HG03439 (cell line): ENCODE results near the gene ZNF277.
"Not testable (repeated sequence)": the region's sequence is repeated elsewhere in the genome, so short reads cannot be mapped to it uniquely, and the experiment has no call there.

Experiments used
- ATAC-seq: cut with Tn5 transposase; IDR thresholded peaks from one replicate; pipeline ENCODE4 v1.9.1; 2021; ENCODE audit warnings: mild to moderate bottlenecking, moderate library complexity; ENCODE audit not compliant: unreplicated experiment

The ZNF277 gene

DNA sequence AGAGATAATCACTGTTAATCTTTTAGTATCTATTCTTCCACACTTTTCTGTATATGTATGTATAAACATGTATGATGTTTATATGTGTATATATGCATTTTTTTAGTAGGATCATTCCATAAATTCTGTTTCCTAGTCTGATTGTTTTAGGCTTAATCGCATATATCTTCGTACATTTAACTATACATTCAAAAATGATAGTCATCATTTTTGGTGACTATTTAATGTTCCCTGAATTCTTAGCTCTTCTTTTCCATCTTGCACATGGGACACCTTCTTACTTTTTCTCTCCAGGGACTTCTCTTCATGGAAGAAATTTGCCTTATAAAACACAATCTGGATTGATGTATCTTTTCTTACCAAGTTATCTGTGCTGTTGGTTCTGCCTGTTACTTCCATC lies 42.1 kb downstream of the ZNF277 start:
- ATAC-seq: no peak

GRCh38 chr7:112249967-112250366 lies 43.5 kb downstream of the ZNF277 start:
- not testable (repeated sequence) for ATAC-seq

DNA sequence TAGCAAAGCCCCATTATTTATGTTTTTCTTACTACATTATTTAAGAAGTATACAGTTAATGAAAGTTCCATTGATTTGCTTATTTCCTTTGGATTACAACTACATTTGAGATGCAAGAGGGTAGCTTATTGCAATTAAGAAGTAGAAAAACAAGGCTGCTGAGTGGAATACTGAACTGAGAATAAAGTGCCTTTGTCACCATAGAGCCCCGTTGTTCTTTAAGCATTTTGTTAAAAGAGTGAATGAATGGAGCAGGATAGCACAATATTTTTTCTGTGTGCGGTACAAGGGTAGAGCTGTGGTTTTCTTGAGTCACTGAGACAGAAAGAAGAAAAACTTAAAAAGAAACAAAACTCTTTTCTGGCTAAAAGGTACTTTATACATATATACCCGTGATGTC lies 45.6 kb downstream of the ZNF277 start:
- no peak for ATAC-seq

DNA sequence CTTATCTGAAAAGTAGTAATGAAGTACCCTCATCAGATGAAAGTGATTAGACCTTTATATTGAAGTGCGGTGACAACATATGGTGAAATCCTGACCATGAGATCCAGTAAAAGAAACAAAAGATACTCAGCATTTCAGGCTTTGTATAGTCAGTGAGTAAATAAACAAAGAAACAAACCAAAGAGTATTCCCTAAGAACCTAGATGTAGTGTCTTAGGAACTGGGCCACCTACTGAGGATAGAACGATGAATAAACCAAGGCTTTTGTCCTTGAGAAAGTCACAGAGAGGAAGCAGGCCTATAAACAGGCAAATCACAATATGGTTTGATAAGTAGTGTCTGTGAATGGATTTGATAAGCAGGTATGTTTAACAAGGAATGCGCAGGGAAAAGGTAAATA lies 46.2 kb downstream of the ZNF277 start:
- no peak for ATAC-seq

DNA sequence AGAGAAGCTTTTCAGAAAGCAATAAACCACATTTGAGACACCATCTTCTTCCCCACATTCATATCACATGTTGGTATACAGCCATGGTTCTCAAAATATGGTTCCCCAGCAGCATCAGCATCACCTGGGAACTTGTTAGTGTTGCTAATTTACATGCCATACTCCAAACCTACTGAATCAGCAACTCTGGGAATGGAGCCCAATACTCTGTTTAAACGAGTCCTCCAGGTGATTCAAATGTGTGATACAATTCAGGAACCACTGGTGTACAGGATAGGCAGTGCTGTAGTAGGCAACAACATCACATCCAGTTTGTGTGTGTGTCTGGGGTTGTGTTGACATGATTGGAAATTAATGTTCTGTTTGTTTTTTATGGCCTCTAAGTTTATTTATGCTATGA lies 47.7 kb downstream of the ZNF277 start:
- no peak for ATAC-seq

- no peak for ATAC-seq
Measured at GRCh38 chr7:112254709-112255387, 48.4 kb downstream of the ZNF277 start.

DNA sequence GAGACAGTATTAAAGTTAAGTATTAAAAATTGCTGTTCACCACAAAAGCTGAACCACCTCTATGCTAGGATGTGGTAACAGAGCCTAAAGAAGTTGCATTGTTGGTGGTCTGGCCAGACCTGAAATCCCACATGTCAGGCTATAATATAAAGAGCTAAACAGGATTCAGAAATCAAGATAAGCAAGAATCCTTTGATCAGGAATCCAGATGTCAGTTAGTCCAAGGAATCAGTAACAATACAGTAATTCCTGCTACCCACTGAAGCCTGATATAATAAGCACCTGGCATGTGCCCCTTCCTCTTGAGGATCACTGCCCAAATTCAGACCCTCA lies 48.9 kb downstream of the ZNF277 start:
- ATAC-seq: no peak

DNA sequence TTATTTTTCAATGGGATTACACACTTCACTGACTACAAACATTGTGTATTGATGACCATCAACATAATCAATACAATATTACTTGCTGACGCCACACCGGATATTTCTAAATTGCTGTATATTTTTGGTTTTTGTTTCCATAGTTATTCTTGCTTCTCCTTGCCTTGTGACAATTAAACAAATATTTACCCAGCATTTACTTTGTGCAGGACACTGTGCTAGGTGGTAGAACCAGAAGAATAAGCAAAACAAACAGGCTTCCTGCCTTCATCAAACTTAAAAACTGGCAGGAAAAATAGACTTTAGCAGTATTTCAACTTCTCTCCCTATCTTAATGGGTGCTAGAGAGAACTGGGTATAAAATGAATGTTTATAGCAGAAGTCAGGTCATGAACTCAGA lies 50.6 kb downstream of the ZNF277 start:
- no peak for ATAC-seq

DNA sequence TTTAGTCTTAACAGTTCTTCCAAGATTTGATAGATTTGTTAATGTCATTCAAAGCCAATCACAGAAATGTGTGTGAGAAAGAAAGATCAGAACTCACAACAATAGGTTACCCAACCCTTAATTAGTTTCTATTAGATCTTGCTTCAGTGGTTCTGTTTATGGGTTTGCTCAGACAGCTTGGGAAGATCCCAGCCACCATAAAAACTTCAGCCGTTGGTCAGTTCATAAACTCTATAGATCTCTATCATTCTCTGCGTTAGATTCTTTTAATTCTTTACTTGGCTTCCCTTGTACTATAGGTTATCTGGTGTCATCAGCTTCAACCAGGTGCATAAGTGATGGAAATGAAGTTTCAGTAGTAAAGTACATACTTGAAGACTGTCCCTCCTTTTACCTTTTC lies 54.4 kb downstream of the ZNF277 start:
- ATAC-seq: no peak

GRCh38 chr7:112262036-112262435 lies 55.5 kb downstream of the ZNF277 start:
- ATAC-seq: no peak

DNA sequence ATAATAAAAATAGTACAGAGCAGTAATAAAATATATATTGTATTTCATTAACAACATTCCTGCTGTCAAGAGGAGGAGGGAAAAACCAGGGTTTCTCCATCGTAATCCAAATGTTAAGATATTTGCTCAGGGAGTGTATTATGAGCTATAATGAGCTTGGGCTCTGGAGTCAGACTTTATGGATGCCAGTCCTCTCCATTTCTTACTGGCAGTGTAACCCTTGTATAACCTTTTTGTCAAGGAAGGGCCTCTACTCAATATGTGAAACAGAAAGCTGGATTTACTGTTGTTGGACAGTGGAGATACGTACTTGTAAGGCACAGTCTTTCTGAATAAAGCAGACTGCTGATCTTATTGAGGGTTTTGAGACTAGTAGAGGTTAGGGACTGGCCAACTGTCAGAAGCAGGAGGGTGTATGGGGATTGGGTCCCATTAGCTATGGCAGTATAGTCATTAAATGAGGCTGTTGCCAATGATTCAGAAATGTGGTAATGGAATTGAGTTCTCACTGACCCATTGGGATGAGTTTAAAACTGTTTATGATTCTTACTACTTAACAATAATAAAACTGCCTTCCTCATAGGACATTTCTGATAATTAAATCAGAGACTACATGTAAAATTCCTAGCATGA lies 56.5 kb downstream of the ZNF277 start:
- ATAC-seq: no peak

- no peak for ATAC-seq
Measured at GRCh38 chr7:112263519-112263918, 57.0 kb downstream of the ZNF277 start.

DNA sequence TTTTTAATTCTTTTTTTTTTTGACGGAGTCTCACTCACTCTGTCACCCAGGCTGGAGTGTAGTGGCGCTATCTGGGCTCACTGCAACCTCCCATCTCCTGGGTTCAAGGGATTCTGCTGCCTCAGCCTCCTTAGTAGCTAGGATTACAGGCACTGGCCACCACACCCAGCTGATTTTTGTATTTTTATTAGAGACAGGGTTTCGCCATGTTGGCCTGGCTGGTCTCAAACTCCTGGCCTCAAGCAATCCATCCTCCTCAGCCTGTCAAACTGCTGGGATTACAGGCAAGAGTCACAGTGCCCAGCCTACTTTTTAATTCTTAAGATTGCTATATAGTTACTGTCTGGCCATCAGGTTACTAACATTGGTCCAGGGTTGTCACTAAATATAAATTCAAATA lies 59.6 kb downstream of the ZNF277 start:
- ATAC-seq: no peak

DNA sequence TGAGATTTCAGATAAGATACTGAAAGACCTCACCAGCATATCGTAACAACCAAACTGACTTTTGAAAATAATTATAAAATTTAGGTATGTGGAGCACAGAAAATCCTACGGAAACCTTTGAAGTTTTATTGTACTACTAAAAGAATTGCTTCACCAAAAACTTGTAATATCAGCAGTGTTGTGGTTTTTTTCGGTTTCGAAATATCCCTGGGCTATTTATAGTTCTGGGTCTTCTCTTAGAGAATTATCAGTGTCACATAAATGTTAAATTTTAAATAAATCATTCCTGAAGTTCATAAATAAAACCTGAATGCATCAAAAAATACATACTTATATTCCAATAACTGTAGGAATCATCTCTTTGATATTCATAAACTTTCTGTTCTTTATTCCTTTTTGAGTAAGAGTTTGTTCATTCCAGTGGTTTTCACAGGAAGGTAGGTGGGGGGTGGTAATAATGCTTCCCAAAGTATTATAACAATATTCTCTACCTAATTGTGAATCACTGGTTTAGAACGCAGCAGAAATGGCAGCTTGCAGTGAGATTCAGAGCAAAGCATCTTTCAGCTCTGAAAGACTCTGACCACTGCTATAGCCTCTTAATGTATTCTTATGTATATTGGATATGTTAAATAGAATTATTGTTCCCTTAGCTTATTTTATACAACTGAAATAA lies 60.2 kb downstream of the ZNF277 start:
- ATAC-seq: no peak

GRCh38 chr7:112267944-112268691 lies 61.6 kb downstream of the ZNF277 start:
- ATAC-seq: no peak

GRCh38 chr7:112271162-112271561 lies 64.7 kb downstream of the ZNF277 start:
- ATAC-seq: no peak

DNA sequence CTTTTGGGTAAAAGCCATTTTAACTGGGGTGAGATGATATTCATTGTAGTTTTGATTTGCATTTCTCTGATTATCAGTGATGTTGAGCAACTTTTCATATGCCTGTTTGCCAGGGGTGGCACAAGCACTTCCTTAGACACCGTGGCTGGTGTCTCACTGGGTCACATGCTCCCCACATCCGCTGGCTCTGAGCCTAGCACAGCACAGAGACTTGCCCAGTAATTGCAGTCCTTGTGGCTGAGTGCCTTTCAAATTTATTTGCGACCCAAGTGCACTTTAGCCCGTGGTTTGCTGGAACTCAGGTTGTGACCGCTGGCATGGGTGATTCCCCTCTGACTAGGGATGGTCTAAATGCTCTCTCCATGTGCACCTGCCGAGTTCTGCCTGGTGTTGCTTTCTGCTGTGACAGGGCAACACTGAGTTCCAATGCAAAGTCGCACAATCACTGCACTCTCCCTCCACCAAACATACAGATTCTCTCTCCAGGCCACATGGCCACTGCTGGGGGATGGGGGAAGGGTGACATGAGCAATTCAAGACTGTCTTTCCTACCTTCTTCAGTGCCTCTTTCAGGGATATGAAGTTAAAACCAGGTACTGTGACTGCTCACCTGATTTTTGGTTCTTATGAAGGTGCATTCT lies 66.5 kb downstream of the ZNF277 start:
- ATAC-seq: no peak

- ATAC-seq: no peak
Measured at GRCh38 chr7:112279042-112279441, 72.5 kb downstream of the ZNF277 start.

- no peak for ATAC-seq
Measured at GRCh38 chr7:112280267-112280666, 73.8 kb downstream of the ZNF277 start.

DNA sequence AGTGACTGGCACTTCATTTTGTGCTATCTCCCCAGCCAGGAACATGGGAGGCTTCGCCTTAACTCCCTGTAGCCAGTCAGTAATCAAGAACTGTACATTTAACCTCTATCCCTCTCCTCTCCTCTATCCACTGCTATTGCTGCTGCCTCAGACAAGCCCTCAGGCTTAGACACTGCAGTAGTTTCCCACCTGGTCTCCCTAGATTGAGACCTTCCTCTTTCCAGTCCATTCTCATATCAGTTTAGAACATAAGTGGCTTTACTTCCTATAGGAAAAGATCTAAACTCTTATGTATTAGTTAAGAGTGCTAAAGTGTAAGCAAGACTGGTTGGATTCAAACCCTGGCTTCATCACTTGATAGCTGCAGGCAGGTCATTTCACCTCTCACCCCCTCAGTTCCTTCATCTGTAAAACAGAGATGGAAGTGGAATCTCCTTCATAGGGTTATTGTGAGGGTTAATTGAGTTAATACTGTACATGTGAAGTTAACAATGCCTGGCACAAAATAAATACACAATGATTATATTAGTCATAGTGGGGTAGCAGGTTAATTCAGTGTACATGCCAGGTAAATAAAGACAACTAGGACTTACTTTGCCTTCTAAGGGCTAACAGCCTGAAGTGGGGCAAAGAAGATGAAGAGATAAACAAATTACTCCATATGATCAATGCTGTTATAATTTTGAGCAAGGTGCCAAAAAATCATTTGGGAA lies 76.1 kb downstream of the ZNF277 start:
- ATAC-seq: no peak
